PC-9 (cell line): Measurements from ENCODE around the gene MAMLD1.

Source experiments
- CTCF ChIP-seq: fragments of 200-600 bp; sonication (generic); conservative IDR thresholded peaks from 2 replicates; pipeline ENCODE4 v1.6.1; 2017; ENCODE audit warnings: mixed run types, antibody characterized with exemption, mild to moderate bottlenecking, moderate library complexity
- EZH2 ChIP-seq: fragments of 200-600 bp; sonication (generic); IDR thresholded peaks from 2 replicates; pipeline ENCODE4 v1.8.0; 2017; ENCODE audit warnings: antibody characterized with exemption, low read depth

- TF ChIP-seq EZH2 = no peak
- no peak for TF ChIP-seq CTCF
Measured at GRCh38 chrX:150348365-150348764, 14.8 kb upstream of the MAMLD1 start.
